NCI-H460 (cell line): Measurements from ENCODE around the gene PARD3. TPM values are rescaled to one million over a fixed set of nuclear protein-coding genes. Genes with fewer than 3 reads are reported as not detected.
"Not testable (repeated sequence)": the region's sequence is repeated elsewhere in the genome, so short reads cannot be mapped to it uniquely, and the experiment has no call there.

Experiments
- DNase-seq: peaks from one replicate; pipeline ENCODE4 v3.0.0-alpha.2; 2016; ENCODE audit warnings: low read depth; ENCODE audit errors: extremely low read depth
- total RNA-seq: library from RNA; depleted of rRNA; stranded (reverse); fragments of >200 nt; shearing (Covaris generic); gene quantifications from 2 replicates; pipeline ENCODE4 v1.2.3, GENCODE V29; 2014

PARD3 gene
- total RNA-seq, 1 experiment from 2014 or later, result 75.1 TPM

DNA sequence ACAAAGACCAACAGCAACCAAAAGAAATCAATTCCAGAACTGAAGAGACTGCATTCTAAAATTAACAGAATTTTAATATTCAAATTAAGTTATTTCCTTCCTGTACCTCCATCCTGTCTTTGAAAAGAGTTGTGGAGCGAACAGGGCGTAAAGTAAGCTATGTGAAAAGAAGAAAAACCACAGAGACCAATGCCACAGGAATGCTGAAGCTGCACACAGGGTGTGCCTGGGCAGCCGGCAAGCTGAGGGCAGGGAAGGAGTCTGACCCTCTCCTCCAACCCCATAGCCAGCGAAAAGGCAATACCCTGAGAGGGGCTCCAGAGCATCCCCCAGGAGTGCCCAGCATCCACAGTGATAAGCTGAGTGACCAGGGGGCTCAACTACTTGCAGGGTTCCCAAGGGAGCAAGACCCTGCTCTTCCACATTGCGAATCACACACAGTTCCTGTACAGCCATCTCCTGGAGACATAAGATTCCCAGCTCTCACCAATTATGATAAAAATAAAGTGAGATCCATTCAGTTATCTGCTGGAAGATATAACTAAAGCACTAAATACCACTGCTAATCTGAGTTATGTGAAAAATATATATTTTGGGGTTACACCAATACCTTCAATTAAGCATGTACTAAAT is 93.8 kb downstream of the PARD3 start:
- DNase-seq, result no peak

DNA sequence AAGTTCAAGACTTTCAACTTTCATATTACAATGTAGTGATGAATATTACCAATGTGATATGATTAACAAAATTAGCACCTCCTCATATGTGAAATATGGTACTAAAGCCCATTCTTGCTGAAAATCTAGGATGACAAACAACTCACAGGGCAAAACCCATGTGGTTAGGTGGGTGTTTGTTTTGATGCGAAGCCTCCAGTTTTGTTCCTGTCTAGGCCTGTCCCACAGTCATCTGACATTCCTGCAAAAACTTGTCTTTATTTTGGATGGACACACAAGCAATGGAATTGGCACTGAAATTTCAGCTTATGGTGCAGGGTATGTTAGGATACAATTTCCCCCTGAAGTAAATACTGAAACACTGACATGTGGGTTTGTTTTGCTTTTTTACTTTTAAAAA is 95.3 kb downstream of the PARD3 start:
- no peak for DNase-seq

DNA sequence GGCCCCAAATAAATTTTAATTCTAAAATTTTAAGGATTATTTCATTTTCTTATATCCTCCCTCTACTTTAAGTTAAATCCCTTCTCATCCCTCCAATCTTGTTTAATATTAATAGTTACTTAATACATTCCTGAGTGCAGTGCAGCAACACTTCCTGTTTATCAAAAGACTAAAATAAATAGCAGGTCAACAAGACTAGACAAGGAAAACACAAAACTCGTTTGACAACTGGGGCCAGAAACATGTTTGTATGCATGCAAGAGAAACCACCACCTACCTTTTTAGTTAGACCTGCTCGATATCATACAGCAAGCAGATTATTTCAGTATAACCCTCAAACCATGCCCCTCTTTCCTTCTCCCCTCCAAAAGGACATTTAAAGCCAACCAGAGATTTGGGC is 95.8 kb downstream of the PARD3 start:
- DNase-seq, result no peak

DNA sequence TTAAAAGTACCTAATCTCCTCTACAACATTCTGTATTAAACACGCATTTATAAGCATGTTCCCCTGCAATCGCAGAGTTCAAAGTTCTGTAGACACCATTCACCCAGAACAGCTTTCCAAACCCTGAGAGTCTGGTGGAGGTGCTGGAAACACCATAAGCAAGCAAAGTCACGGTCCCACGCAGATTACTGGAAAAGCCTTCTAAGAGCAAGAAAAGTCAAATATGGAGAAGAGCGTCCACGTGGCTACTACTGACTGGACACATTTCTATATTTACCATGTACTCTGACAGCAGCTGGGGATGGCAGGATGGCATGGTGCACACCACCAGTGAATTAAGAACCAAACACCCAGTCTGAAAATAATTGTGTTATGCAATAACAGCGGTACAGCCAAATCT is 97.7 kb downstream of the PARD3 start:
- DNase-seq, result no peak

DNA sequence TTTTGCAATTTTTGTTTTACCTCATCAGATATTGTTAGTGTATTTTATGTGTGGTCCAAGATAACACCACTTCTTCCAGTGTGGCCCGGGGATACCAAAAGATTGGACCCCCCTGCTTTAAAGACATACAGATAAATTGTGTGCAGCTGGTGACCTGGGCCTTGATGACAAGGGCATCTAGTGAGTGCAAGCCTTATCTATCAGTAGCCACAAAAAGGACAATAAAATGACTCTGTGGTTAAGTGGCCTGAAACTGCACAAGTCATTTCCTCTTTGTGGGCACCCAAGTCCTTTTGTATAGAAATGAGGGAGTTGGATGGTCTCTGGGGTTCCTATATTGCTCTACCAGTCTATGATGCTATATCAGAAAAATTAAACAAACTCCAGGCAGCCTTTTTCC is 98.1 kb downstream of the PARD3 start:
- DNase-seq, result no peak

DNA sequence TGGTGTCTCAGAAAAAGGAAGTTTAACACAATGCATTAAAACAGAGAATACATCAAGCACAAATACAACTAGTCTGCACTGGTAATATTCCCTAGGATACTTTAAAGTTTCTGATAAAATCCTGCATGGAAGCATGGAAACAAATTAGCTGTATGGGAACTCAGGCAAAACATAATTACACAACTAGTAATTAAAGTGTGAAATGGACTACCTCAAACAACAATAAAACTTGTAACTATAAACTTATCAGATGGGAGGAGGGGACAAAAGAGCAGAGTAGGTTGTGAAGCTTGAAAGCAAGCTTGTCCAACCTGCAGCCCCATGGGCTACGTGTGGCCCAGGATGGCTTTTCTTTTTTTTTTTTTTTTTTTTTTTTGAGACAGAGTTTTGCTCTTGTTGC is 98.9 kb downstream of the PARD3 start:
- no peak for DNase-seq

DNA sequence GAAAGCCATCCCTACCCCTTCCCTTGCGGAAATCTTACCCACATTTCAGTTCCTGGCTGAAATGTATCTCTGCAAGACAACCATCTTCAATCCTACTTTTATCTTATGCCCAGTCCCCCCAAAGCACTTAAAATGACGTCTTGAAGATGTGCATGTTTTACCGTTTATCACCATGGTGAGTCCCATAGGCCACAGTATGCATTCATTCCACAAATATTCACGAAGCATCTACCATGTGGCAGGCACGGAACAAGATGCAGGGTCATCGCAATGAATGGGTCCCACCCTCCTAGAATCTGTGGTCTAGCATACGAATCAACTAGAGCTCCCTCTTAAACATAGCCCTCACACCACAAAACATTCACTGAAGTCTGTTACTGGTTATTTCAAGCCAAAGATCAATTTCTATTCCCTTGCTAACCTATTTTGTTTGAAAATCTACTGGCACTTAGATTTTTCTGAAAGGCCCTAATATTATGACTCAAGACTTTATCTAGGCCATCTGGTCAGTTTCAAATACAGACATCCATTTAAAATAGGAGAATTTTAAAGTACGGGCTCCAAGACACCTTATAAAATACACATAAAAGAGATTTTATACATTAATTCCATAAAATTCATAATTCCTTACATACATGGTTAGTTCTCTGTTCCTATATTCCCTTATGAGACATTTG is 99.4 kb downstream of the PARD3 start:
- no peak for DNase-seq

DNA sequence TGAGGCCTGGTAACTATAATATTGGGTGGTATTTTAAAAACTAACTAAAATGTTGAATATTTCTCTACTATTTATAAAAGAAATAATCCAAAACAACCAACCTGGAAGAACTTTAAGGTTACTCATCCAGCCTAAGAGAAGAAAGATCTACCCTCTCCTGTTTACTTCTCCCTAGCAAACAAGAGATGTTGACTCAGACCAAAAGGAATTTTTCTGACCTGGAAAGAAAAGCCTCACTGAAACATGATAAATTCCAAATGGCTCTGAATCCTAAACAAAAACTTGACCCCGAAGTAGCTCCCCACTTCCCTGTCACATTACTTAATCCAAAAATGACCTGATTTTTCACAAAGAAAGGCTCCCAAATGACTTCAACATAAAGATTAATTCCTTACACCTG is 101.2 kb downstream of the PARD3 start:
- DNase-seq, result no peak

DNA sequence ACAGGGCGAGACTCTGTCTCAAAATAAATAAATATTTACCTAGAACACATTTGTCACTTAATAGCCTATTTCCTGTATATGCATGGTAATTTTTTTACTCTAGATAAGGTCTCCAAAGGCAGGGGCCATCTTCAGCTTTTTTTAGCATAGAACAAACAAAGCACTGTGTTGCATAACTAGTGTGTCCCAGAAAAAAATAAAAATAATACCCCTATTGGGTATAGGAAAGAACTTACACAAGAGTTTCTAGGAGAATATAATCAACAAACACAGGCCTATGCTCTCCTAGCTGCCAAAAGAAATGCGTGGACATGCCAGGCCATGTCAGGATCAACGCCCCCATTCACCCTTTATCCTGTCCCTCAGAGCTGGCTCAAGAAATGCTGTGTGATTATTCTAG is 103.6 kb downstream of the PARD3 start:
- DNase-seq, result no peak

DNA sequence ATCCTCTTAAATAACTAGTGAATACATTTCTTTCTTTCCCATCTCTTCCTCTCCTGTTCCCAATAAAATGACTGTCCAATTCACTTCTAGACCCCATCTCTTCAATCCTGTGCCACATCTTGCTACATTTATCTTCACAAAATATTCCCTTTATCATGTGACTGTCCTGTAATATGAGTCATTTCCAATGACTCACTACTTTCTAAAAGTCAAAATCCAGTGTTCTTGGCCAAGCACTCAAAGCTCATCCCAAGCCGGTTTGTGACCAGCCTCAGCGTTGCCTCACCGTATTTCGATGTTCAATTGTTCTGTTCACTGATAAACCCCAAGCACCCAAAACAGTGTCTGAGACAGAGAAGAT is 104.7 kb downstream of the PARD3 start:
- no peak for DNase-seq

DNA sequence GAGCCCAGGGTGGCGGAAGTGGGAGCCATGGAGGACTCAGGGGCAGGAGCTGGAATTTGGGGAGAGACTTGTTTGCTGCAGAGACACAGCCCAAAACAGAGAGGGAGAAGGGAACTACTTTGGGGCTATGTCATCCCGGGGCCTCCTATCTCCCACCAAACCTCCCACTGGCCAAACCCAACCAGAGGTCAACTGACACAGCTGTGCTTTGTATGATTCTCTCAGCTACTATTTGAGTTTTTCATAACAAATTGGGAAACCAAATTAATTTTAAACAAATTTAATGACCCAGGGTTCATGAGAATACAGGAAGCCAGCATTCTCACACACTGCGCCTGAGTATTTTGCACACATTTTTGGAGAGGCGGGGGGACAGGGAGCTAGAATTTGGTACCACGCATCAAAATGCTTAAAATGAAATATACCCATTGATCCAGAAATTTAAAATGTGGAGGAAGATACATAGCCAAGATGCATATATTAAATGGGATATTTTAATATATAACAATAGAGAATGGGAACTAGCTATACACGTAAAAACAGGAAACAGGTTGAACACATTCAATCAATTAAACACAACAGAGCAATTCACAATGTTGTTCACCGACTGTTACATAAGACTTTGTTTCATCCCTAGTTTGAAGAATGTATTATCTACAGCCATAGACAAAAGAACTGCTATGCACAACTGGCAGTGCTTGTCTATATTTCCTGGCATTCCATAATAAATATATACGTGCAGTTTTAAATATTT is 105.3 kb downstream of the PARD3 start:
- no peak for DNase-seq

DNA sequence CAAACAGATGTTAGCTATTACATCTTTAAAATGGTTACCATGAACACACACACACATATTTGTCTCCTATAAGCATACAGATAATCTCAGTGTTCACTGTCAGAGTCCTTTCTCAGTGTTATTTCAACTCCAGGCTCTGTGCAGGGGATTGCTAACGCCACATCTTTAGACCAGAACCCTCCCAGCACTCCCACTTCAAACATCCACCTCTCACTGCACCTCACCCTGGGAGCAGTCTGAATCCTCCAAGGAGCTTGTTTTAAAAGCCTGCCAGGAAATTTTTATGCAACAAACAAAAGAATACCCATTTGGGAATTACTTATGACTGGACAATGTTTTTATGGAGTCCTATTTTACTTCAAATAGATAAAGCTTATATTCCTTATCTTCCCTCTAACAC is 107.4 kb downstream of the PARD3 start:
- DNase-seq, result no peak

DNA sequence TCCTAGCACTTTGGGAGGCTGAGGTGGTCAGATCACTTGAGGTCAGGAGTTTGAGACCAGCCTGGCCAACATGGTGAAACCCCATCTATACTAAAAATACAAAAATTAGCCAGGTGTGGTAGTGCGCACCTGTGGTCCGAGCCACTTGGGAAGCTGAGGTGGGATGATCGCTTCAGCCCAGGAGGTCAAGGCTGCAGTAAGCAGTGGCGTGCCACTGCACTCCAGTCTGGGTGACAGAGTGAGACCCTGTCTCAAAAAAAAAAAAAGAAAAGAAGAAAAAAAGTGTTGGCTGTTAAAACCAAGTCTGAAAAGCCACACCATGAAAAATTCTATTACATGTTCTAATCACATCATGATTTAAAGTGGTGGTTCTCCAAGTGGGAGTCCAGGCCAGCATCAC is 108.1 kb downstream of the PARD3 start:
- DNase-seq, result not testable (repeated sequence)

DNA sequence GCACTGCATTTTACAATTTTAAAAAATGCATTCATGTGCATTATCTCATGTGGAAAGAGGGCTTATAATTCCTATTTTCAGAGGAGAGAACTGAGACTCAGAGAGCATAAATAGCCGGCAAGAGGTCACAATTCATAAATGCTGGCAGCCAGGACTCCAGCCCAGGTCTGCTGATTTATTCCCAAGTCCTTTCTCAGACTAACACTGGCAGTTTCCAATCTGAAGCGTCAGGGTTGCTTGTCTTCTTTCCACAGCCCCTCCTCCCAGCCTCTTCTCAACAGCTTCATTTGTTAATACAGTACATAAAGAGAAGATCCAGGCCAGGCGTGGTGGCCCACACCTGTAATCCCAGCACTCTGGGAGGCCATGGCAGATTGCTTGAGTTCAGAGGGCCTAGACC is 108.9 kb downstream of the PARD3 start:
- DNase-seq, result no peak

DNA sequence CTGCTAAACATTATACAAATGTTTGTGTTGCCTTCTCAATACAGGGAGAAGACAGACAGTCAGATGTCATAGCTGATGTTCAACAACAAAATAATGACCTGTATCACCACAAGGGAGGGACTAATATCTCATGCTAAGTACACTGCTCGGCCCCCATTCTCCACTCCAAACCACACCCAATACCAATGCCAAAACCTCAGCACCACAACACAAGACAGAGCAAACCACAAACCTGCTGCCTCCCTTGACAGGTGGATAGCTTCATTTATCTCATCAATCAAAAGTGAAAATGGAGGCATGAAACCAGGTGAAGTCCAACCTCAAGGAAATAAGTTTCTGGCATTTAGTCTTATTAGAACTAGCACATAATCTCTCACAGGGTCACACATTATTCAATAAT is 109.5 kb downstream of the PARD3 start:
- DNase-seq, result no peak

DNA sequence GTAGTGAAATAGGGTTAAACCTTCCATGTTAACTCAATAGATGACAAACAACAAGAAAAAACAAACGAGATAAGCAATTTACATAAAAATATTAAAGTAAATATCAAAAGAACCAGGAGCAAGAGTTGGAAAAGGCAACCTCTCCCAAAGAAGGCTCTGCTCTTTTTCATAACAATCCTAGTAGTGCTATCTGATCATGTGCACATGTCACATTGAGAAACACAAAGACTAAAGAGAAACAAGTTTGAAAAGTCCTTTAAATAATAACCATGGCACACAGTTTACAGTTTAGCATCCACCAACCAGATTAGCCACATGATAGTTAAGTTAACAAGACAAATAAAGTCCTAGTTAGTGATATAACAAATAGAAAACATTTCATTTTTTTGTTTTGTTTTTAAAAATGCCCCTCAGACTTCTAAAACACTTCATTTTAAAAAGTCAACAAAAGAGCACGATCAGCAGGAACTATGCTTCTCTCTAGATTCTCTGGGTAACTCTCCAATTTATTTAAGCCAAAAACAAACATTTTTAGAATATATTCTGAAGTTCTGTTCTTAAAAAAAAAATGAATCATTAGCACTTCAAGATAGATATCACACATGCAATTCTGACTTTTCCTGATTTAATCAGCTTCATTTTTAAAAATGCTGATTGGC is 110.4 kb downstream of the PARD3 start:
- DNase-seq, result no peak

DNA sequence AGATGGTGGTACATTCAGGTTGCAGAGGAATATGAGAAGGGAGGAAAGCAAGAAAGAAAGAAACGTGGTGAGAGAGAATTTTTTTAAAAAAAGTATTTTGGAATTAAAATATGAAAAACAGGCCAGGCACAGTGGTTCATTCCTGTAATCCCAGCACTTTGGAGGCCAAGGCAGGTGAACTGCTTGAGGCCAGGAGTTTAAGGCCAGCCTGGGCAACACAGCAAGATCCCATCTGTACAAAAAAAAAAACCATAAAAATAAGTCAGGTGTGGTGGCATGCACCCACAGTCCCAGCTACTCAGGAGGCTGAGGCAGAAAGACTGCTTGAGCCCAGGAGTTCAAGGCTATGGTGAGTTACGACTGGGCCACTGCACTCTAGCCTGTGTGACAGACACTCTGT is 112.1 kb downstream of the PARD3 start:
- DNase-seq, result no peak

DNA sequence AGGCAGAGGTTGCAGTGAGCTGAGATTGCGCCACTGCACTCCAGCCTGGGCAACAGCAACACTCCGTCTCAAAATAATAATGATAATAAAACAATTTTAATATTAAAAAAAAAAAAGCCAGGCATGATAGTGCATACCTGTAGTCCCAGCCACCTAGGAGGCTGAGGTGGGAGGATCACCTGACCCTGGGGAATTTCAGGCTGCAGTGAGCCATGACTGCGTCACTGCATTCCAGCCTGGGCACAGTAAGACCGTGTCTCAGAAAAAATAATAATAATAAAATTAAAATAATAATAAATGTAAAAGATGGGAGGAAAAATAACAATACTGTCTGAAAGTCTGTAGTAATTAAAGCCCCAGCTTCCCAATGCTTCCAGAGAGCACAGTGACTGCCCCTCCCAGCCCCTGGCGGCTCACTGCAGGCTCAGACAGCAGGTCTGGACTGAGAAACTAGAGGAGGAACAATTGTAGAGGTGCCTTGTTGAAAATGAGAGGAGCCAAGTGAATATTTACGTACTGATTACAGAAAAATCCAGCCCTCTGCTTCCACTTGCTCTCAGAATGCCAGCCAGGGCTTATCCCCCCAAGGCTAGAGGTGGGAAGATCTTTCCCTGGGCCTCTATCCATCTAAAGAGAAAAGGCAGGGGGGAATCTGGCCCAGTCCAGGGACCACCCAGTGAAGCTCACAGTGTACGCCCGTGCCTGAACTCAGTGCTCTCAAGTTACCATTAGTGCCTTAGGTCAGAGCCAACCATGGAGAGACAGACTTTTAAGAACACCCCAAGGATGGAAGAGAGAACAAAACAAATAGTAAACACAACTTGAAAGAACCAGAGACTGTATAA is 112.8 kb downstream of the PARD3 start:
- DNase-seq, result no peak

DNA sequence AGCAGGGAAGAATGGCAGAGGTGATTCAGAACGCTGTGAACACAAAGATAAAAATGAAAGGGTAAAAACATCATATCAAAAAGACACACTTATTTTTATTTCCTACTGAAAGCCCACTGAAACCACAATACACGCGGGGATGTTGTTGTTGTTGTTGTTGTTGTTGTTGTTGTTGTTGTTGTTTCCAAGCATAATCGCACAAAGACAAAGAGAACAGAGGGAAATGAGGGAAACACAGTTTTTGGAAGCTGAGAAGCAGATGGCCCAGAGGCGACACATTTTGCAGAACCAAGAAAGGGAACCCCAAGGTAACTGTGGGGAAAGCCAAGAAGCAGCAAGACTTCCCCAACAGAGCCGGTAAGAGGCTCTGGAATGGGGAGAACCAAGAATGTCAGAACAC is 113.9 kb downstream of the PARD3 start:
- DNase-seq, result no peak

DNA sequence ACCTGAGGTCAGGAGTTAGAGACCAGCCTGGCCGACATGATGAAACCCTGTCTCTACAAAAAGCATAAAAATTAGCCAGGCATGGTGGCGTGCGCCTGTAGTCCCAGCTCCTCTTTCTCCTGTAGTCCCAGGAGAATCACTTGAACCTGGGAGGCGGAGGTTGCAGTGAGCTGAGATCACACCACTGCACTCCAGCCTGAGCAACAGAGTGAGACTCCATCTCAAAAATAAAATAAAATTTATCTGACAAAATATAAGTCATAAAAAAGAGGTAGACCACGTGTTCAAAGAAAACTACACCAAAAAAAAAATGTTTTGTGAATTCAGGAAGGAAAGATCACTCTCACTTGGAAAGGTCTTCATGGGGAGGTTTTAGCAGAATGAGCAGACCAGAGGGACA is 114.3 kb downstream of the PARD3 start:
- DNase-seq, result not testable (repeated sequence)
